Ishikawa (cell line): ENCODE measurements around the gene RFT1.

Source experiments
- CEBPB ChIP-seq: IDR thresholded peaks from 2 replicates; pipeline ENCODE4 v1.6.1; 2012
- CREB1 ChIP-seq: IDR thresholded peaks from 2 replicates; pipeline ENCODE4 v1.6.1; 2012; ENCODE audit warnings: low read depth
- EGR1 ChIP-seq: IDR thresholded peaks from 2 replicates; pipeline ENCODE4 v1.6.1; 2012
- EP300 ChIP-seq: IDR thresholded peaks from 2 replicates; pipeline ENCODE4 v1.6.1; 2012; ENCODE audit warnings: borderline replicate concordance
- FOXM1 ChIP-seq: IDR thresholded peaks from 2 replicates; pipeline ENCODE4 v1.6.1; 2012; ENCODE audit warnings: low read depth, borderline replicate concordance
- NFIC ChIP-seq: IDR thresholded peaks from 2 replicates; pipeline ENCODE4 v1.6.1; 2012
- RAD21 ChIP-seq: IDR thresholded peaks from 2 replicates; pipeline ENCODE4 v1.6.1; 2012; ENCODE audit warnings: low read depth
- TAF1 ChIP-seq: IDR thresholded peaks from 2 replicates; pipeline ENCODE4 v1.6.1; 2012; ENCODE audit warnings: low read depth, mild to moderate bottlenecking
- TCF12 ChIP-seq: IDR thresholded peaks from 2 replicates; pipeline ENCODE4 v1.6.1; 2012; ENCODE audit warnings: low read depth
- TEAD4 ChIP-seq: IDR thresholded peaks from 2 replicates; pipeline ENCODE4 v1.6.1; 2012
- USF1 ChIP-seq: IDR thresholded peaks from 2 replicates; pipeline ENCODE4 v1.6.1; 2012
- YY1 ChIP-seq: IDR thresholded peaks from 2 replicates; pipeline ENCODE4 v1.6.1; 2012; ENCODE audit warnings: low read depth
- ZBTB7A ChIP-seq: IDR thresholded peaks from 2 replicates; pipeline ENCODE4 v1.6.1; 2012; ENCODE audit warnings: low read depth
- TF ChIP-seq, protein P1 (sequence below): IDR thresholded peaks from 2 replicates; pipeline ENCODE4 v1.6.1; 2012
- TF ChIP-seq, protein P2 (sequence below): IDR thresholded peaks from 2 replicates; pipeline ENCODE4 v1.6.1; 2012; ENCODE audit warnings: low read depth, mild to moderate bottlenecking

RFT1 gene

DNA sequence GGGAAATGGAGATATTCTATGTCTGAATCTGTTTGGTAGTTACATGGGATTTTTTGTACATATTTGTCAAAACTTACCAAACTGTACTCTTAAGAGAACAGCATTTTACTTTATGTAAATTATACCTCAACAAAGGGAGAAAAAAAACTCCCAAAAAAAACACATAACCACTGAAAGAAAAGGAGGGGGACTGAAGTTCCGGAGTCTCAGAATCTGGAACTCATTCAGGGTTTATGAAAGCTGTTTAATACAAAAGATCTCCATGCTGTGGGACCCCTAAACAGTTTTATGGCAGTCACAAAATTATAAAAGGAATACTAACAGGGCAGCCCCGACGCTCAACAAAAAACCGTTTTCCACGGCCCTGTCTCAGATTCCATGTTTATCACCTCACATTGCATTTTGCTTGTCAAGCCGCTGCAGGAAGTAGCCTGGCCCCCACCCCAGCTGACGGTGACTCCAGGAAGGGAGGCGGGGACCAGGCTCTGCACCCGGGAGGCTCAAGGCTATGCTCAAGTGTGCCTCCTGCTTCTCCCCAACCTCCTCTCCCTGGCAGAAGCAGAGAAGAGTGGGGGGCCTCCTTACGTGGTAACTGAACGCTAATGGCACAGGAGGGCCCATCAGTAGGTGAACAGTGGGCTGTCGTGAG is 29.3 kb downstream of the RFT1 start:
- TF ChIP-seq FOXM1 (no peak), RAD21 (no peak), EGR1 (no peak), EP300 (no peak), YY1 (no peak), USF1 (no peak), TAF1 (no peak), ZBTB7A (no peak), NFIC (no peak), CREB1 (no peak), CEBPB (no peak), TCF12 (no peak), TEAD4 (no peak)
- TF ChIP-seq, protein P1, sequence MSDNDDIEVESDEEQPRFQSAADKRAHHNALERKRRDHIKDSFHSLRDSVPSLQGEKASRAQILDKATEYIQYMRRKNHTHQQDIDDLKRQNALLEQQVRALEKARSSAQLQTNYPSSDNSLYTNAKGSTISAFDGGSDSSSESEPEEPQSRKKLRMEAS = no peak
- TF ChIP-seq, protein P2, sequence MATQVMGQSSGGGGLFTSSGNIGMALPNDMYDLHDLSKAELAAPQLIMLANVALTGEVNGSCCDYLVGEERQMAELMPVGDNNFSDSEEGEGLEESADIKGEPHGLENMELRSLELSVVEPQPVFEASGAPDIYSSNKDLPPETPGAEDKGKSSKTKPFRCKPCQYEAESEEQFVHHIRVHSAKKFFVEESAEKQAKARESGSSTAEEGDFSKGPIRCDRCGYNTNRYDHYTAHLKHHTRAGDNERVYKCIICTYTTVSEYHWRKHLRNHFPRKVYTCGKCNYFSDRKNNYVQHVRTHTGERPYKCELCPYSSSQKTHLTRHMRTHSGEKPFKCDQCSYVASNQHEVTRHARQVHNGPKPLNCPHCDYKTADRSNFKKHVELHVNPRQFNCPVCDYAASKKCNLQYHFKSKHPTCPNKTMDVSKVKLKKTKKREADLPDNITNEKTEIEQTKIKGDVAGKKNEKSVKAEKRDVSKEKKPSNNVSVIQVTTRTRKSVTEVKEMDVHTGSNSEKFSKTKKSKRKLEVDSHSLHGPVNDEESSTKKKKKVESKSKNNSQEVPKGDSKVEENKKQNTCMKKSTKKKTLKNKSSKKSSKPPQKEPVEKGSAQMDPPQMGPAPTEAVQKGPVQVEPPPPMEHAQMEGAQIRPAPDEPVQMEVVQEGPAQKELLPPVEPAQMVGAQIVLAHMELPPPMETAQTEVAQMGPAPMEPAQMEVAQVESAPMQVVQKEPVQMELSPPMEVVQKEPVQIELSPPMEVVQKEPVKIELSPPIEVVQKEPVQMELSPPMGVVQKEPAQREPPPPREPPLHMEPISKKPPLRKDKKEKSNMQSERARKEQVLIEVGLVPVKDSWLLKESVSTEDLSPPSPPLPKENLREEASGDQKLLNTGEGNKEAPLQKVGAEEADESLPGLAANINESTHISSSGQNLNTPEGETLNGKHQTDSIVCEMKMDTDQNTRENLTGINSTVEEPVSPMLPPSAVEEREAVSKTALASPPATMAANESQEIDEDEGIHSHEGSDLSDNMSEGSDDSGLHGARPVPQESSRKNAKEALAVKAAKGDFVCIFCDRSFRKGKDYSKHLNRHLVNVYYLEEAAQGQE = no peak

GRCh38 chr3:53097887-53098286 is 32.3 kb downstream of the RFT1 start:
- TF ChIP-seq TAF1 (no peak), RAD21 (no peak), TCF12 (no peak), EGR1 (no peak), CREB1 (no peak), CEBPB (no peak), YY1 (no peak), ZBTB7A (no peak), TEAD4 (no peak), NFIC (no peak), FOXM1 (no peak)
- TF ChIP-seq, protein P1 = no peak
- TF ChIP-seq, protein P2 = no peak

DNA sequence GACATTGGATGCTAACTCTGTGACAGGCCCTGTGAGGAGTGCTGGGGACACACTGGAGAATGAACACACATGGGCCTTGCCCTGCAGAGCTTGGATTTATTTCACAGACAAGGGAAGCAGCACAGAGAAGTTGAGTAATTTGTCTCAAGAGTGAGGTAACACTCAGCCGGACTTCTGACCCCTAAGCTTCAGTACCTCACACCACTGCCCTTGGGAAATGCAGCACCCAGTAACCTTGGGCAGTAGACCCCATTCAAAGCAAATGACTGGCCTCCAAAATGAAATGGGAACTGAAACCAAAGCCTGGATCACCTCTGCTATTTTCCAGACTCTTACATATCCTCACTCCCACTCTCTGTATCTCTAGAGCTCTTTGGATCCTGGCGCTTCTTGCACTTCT is 37.3 kb downstream of the RFT1 start:
- TF ChIP-seq TCF12 (no peak), NFIC (no peak)

DNA sequence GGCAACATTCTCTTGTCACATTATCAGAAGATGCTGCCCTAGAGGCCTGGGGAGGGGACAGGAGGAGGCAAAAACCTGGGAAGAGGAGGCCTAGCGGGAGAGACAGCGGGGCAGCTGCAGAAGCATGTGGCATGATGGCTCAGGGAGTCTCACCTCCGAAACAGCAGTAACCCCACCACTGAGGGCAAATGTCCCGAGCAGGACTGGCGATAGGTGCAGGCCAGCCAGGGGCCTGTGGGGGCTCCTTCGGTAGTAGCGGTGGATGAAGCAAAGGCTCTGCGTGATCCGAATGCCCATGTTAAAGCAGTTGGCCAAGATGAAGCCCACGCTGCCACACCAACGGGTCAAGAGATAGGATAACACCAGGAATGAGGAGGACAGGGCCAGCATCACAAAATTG is 38.0 kb downstream of the RFT1 start:
- no peak for TF ChIP-seq NFIC
- no peak for TF ChIP-seq CEBPB
- TF ChIP-seq, protein P1 = no peak

DNA sequence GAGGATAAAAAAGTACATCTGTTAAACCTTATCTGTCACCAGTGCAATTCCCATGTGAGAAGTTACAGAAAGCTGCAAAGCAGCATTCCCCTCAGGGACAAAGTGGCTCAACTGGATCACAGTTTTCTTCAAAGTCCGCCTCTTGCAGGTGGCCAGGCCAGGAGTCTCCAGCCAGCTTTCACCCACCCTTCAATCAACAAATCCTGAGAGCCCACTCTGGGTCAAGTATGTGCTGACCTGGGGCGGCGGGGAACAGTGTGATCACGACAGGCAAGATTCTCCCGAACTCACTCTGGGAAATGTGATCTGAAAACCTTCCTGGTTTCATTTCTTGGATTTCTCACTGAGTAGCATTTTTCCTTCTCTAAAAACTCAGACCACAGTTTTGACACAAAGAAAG is 39.2 kb downstream of the RFT1 start:
- TF ChIP-seq NFIC (no peak), TAF1 (no peak), USF1 (no peak), YY1 (no peak)
- TF ChIP-seq, protein P2 = no peak
